Measurements from ENCODE around the gene COMMD3.
A peak's percentile ranks its signal among the peaks of the same experiment; 100 is the strongest.
"Not testable (repeated sequence)": the region's sequence is repeated elsewhere in the genome, so short reads cannot be mapped to it uniquely, and the experiment has no call there.

COMMD3 gene

GRCh38 chr10:22316286-22317075, at the start of gene COMMD3:
Gene COMMD3 (plus strand): TSS chr10:22316388. CDS start chr10:22316418, 30 bp downstream.
- peak; percentile 70 to 72 for DNase-seq

GRCh38 chr10:22268503-22268902, 47.7 kb upstream of the COMMD3 start:
- DNase-seq = no peak

- DNase-seq = no peak
Observed at GRCh38 chr10:22271786-22272185, 44.4 kb upstream of the COMMD3 start.

GRCh38 chr10:22278441-22278782, 37.8 kb upstream of the COMMD3 start:
- DNase-seq = no peak

- DNase-seq = no peak
Observed at GRCh38 chr10:22280078-22280477, 36.1 kb upstream of the COMMD3 start.

GRCh38 chr10:22285130-22285529, 31.1 kb upstream of the COMMD3 start:
- no peak for DNase-seq

GRCh38 chr10:22293747-22294404, 22.3 kb upstream of the COMMD3 start:
- DNase-seq = no peak

- no peak for DNase-seq
Observed at GRCh38 chr10:22294694-22295093, 21.5 kb upstream of the COMMD3 start.

GRCh38 chr10:22301193-22301592, 15.0 kb upstream of the COMMD3 start:
- no peak for DNase-seq

GRCh38 chr10:22303461-22303860, 12.7 kb upstream of the COMMD3 start:
- DNase-seq = no peak

GRCh38 chr10:22305721-22306120, 10.5 kb upstream of the COMMD3 start:
- no peak for DNase-seq

GRCh38 chr10:22308390-22308789, 7.8 kb upstream of the COMMD3 start:
- no peak for DNase-seq

GRCh38 chr10:22309180-22310000, 6.8 kb upstream of the COMMD3 start:
- no peak for DNase-seq

GRCh38 chr10:22310012-22310411, 6.2 kb upstream of the COMMD3 start:
- DNase-seq = not testable (repeated sequence)

- no peak for DNase-seq
Observed at GRCh38 chr10:22310928-22311327, 5.3 kb upstream of the COMMD3 start.

GRCh38 chr10:22314852-22315251, 1.3 kb upstream of the COMMD3 start:
- DNase-seq = no peak

GRCh38 chr10:22315455-22316285, 518 bp upstream of the COMMD3 start:
- DNase-seq = no peak

GRCh38 chr10:22317076-22317370, 835 bp downstream of the COMMD3 start:
- no peak for DNase-seq

- DNase-seq = no peak
Observed at GRCh38 chr10:22317771-22318565, 1.8 kb downstream of the COMMD3 start.

- DNase-seq = no peak
Observed at GRCh38 chr10:22318772-22319171, 2.6 kb downstream of the COMMD3 start.

- DNase-seq = no peak
Observed at GRCh38 chr10:22319547-22319979, 3.4 kb downstream of the COMMD3 start.

- DNase-seq = no peak
Observed at GRCh38 chr10:22319980-22320558, 3.9 kb downstream of the COMMD3 start.
